HCT116 (cell line): ENCODE results near the gene TNS3. TPM values are rescaled to one million over a fixed set of nuclear protein-coding genes. Genes with fewer than 3 reads are reported as not detected.

ENCODE experiments used
- ATAC-seq: fragments of 200-7000 bp; cut with Tn5 transposase; 2 replicates; pipeline ENCODE4 v1.9.1; 2020; ENCODE audit warnings: mild to moderate bottlenecking, moderate library complexity
- BruUV-seq: library from RNA; stranded (reverse); fragments of 400-500 nt; replicated peaks from 2 replicates; lab custom pipeline; 2021; lab: Mats Ljungman, UMichigan
- CTCF ChIA-PET: fragments of 300-600 bp; sonication (Branson Sonifier 250); formaldehyde crosslinking; loops from one replicate; lab custom pipeline; 2021; ENCODE audit warnings: antibody characterized with exemption; lab: Charles Lee
- POLR2A ChIA-PET: fragments of 300-600, 350-600 bp; sonication (Branson Sonifier 250); formaldehyde crosslinking; loops from one replicate; lab custom pipeline; 2021; ENCODE audit warnings: antibody characterized with exemption; lab: Charles Lee
- RAD21 ChIA-PET, 2 experiments: fragments of 300-600 bp; sonication (Branson Sonifier 250); formaldehyde crosslinking; loops; one replicate each; lab custom pipeline; 2023; ENCODE audit warnings: low total read pairs in 2 of 2; ENCODE audit not compliant: uncharacterized antibody in 2 of 2, unreplicated experiment in 2 of 2, low non-redundant PET in 1 of 2; lab: Charles Lee
- DNase-seq: peaks from one replicate; pipeline ENCODE4 v3.0.0-alpha.2; 2010; ENCODE audit warnings: low read depth, low spot score
- H2AFZ ChIP-seq: fragments of 200-600 bp; shearing (Covaris generic), sonication (generic); 2 replicates; pipeline ENCODE4 v1.6.1; 2017; ENCODE audit warnings: low read depth, mixed run types, mixed read lengths, antibody characterized with exemption, low read length; ENCODE audit not compliant: poor library complexity, severe bottlenecking
- H3K27ac ChIP-seq: 2 replicates; pipeline ENCODE4 v1.5.1; 2012; ENCODE audit warnings: low read depth, low read length
- H3K27me3 ChIP-seq: fragments of 200-600 bp; sonication (generic); 2 replicates; pipeline ENCODE4 v1.6.1; 2016; ENCODE audit warnings: mixed run types, low read length, mixed read lengths; ENCODE audit not compliant: insufficient read depth
- H3K36me3 ChIP-seq, 2 experiments: fragments of 200-500 bp in 1 of 2; fragments of 200-600 bp in 1 of 2; sonication (Bioruptor generic) in 1 of 2; sonication (generic) in 1 of 2; 2 replicates each; pipeline versions ENCODE4 v1.5.1 to v1.6.1; 2014 to 2016; ENCODE audit warnings: low read length in 2 of 2, inconsistent platforms in 1 of 2, mixed read lengths in 1 of 2, mixed run types in 1 of 2; ENCODE audit not compliant: insufficient read depth in 2 of 2, control insufficient read depth in 1 of 2
- H3K4me1 ChIP-seq, 2 experiments: fragments of 200-600 bp in 1 of 2; sonication (generic) in 1 of 2; 2 replicates each; pipeline versions ENCODE4 v1.5.1 to v1.6.1; 2012 to 2017; ENCODE audit warnings: low read length in 2 of 2, inconsistent platforms in 1 of 2, mild to moderate bottlenecking in 1 of 2, mixed read lengths in 1 of 2, mixed run types in 1 of 2, moderate library complexity in 1 of 2; ENCODE audit not compliant: insufficient read depth in 2 of 2, control insufficient read depth in 1 of 2
- H3K4me2 ChIP-seq: fragments of 200-600 bp; sonication (generic); 2 replicates; pipeline ENCODE4 v1.6.1; 2017; ENCODE audit warnings: mixed run types, low read length, mixed read lengths
- H3K4me3 ChIP-seq, 2 experiments: fragments of 200-600 bp in 1 of 2; sonication (generic) in 1 of 2; replicated peaks in 1 of 2; 2 replicates each; pipeline ENCODE4 v1.5.1; 2011 to 2016; ENCODE audit warnings: low read length in 2 of 2, control low read depth in 1 of 2, low read depth in 1 of 2, mild to moderate bottlenecking in 1 of 2, mixed read lengths in 1 of 2, mixed run types in 1 of 2
- H3K79me2 ChIP-seq: fragments of 200-600 bp; sonication (generic); 2 replicates; pipeline ENCODE4 v1.6.1; 2017; ENCODE audit warnings: mild to moderate bottlenecking, mixed run types, low read length, moderate library complexity, mixed read lengths; ENCODE audit not compliant: insufficient read depth
- H3K9ac ChIP-seq: fragments of 200-600 bp; sonication (generic); 2 replicates; pipeline ENCODE4 v1.6.1; 2016; ENCODE audit warnings: low read length, mixed read lengths
- H3K9me2 ChIP-seq: fragments of 200-600 bp; sonication (generic), shearing (Covaris generic); 2 replicates; pipeline ENCODE4 v1.6.1; 2017; ENCODE audit warnings: mixed run types, mild to moderate bottlenecking, moderate library complexity; ENCODE audit not compliant: insufficient read depth
- H3K9me3 ChIP-seq, 2 experiments: fragments of 200-500 bp in 1 of 2; fragments of 200-600 bp in 1 of 2; sonication (Bioruptor generic) in 1 of 2; sonication (generic) in 1 of 2; 2 replicates each; pipeline ENCODE4 v1.6.1; 2014 to 2017; ENCODE audit warnings: low read length in 2 of 2, mixed read lengths in 2 of 2, inconsistent platforms in 1 of 2, low read depth in 1 of 2, mild to moderate bottlenecking in 1 of 2, mixed run types in 1 of 2, moderate library complexity in 1 of 2; ENCODE audit not compliant: control insufficient read depth in 1 of 2, insufficient read depth in 1 of 2
- H4K20me1 ChIP-seq: fragments of 200-600 bp; sonication (generic), shearing (Covaris generic); 2 replicates; pipeline ENCODE4 v1.6.1; 2017; ENCODE audit warnings: mixed run types, mild to moderate bottlenecking, moderate library complexity; ENCODE audit not compliant: insufficient read depth
- ELF1 ChIP-seq: IDR thresholded peaks from 2 replicates; pipeline ENCODE4 v1.6.1; 2012; ENCODE audit warnings: low read depth, borderline replicate concordance
- FOSL1 ChIP-seq: IDR thresholded peaks from 2 replicates; pipeline ENCODE4 v1.6.1; 2012; ENCODE audit warnings: low read depth
- ZBTB33 ChIP-seq: IDR thresholded peaks from 2 replicates; pipeline ENCODE4 v1.6.1; 2011; ENCODE audit warnings: mild to moderate bottlenecking, low read length, moderate library complexity; ENCODE audit not compliant: insufficient replicate concordance; ENCODE audit errors: extremely low read depth
- ZFX ChIP-seq: fragments of 450-650 bp; IDR thresholded peaks from 2 replicates; pipeline ENCODE4 v1.6.1; 2017
- intact Hi-C: fragments of 100-400 bp; cut with micrococcal nuclease; formaldehyde crosslinking; loops from 2 replicates; pipeline ENCODE4 v1.10.0; 2022
- total RNA-seq: library from RNA; stranded (reverse); gene quantifications from one replicate; pipeline ENCODE4 v1.2.1, GENCODE V29; 2021; ENCODE audit not compliant: unreplicated experiment

The TNS3 gene
- total RNA-seq, 1 experiment from 2014 or later = 9.1 TPM

DNA sequence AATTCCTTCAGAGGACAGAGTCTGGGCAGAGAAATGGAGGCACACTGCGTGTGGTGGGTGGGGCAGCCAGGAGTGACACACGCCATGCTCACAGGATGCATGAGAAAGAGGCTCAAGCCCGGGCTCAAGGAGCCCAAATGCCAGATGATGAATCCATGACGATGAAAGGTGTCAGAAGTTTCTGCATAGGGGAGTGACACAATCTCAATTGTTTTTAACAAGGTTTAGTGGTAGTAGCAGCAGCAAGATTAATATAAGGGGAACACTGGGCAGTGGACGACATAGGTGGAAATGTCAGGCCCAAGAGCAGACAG is 126.1 kb downstream of the TNS3 start:
- Histone ChIP-seq H3K9me3 (no peaks in the 10 kb centered on the region), H3K79me2 (no peaks in the 10 kb centered on the region), H4K20me1 (no peaks in the 10 kb centered on the region), H3K9me2 (no peaks in the 10 kb centered on the region), H3K36me3 (no peaks in the 10 kb centered on the region), H3K4me3 (no peak overlapping the region), H3K27ac (no peak overlapping the region), H3K27me3 (no peaks in the 10 kb centered on the region), H3K4me1 (peaks cover 12 to 13% of the 10 kb centered on the region in 2 experiments), H3K9ac (no peak overlapping the region), H2AFZ (no peak overlapping the region), H3K4me2 (no peak overlapping the region)
- RAD21 ChIA-PET = no interaction called here
- no peak for DNase-seq
- POLR2A ChIA-PET = no interaction called here
- CTCF ChIA-PET = interaction anchor here (1.0 kb wide), 1 partner anchor 189 kb away, joined by 3 read pairs; no protein-coding TSS in a partner anchor
- intact Hi-C loops = no loop called here
- no TSS peak for BruUV-seq
- no peak for ATAC-seq
- no peak for TF ChIP-seq ELF1
- TF ChIP-seq ZBTB33 = no peak
- TF ChIP-seq FOSL1 = no peak

GRCh38 chr7:47454974-47455871 is 126.7 kb downstream of the TNS3 start:
- RAD21 ChIA-PET = no interaction called here
- no peak for DNase-seq
- no peak for ATAC-seq
- H3K27ac ChIP-seq = no peak overlapping the region
- H3K36me3 ChIP-seq = no peaks in the 10 kb centered on the region
- no peaks in the 10 kb centered on the region for H3K9me2 ChIP-seq
- no TSS peak for BruUV-seq
- no peaks in the 10 kb centered on the region for H3K27me3 ChIP-seq
- H3K9ac ChIP-seq = no peak overlapping the region
- H3K4me1 ChIP-seq = peaks cover 12 to 13% of the 10 kb centered on the region in 2 experiments
- no peak overlapping the region for H3K4me2 ChIP-seq
- no peaks in the 10 kb centered on the region for H3K79me2 ChIP-seq
- POLR2A ChIA-PET = no interaction called here
- no peak for TF ChIP-seq ZFX
- TF ChIP-seq, all 23 proteins: peak for 0
- Histone ChIP-seq H2AFZ (no peak overlapping the region), H4K20me1 (no peaks in the 10 kb centered on the region), H3K9me3 (no peaks in the 10 kb centered on the region), H3K4me3 (no peak overlapping the region)
- intact Hi-C loops = no loop called here
- CTCF ChIA-PET = interaction anchor here (1.0 kb wide), 1 partner anchor 189 kb away, joined by 3 read pairs; no protein-coding TSS in a partner anchor
